RPMI8226 (cell line): Measurements from ENCODE around the gene RAB17.

ENCODE experiments used
- DNase-seq: peaks from one replicate; pipeline ENCODE4 v3.0.0-alpha.2; 2015

The RAB17 gene

DNA sequence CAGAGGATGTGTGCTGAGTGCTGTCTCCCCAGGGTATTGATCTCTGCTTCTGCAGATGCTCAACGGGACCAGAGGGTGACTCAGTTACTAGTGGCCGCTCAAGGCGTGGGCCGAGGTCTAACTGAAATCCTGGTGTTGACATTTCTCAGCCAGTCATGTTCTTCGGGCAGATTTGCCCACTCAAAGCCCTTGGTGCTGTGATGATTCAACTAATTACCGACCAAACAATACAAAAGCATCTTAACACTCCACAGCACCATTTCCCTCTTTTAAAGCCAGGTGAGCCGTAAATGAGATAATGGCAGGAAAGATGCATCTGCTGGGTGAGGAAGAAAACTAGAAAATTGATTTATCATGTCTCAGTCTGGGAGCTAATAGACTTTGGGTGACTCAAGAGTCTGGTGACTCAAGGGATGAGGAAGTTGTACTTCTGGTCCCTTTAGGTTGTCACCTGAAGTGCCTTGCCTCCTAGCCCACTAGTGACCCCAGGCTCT is 56.8 kb downstream of the RAB17 start:
- DNase-seq = no peak

DNA sequence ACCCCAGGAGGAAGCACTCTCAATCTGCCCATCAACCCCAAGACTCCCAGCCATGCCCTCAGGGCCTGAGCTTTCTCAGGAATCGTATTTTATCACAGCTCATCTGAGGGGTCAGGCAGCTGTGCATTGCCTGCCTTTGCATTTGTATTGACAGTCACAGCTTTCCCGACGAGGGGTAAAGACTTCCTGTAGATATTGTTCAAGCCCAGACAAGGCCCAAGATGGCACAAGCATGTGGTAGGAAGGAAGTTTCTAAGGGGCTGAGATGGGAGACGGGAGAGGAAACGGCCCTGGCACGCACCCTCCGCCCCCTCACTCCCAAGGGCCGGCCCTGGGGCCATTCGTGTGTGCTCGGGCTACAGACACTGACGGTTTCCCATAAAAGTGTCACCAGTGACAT is 58.4 kb downstream of the RAB17 start:
- DNase-seq = no peak

DNA sequence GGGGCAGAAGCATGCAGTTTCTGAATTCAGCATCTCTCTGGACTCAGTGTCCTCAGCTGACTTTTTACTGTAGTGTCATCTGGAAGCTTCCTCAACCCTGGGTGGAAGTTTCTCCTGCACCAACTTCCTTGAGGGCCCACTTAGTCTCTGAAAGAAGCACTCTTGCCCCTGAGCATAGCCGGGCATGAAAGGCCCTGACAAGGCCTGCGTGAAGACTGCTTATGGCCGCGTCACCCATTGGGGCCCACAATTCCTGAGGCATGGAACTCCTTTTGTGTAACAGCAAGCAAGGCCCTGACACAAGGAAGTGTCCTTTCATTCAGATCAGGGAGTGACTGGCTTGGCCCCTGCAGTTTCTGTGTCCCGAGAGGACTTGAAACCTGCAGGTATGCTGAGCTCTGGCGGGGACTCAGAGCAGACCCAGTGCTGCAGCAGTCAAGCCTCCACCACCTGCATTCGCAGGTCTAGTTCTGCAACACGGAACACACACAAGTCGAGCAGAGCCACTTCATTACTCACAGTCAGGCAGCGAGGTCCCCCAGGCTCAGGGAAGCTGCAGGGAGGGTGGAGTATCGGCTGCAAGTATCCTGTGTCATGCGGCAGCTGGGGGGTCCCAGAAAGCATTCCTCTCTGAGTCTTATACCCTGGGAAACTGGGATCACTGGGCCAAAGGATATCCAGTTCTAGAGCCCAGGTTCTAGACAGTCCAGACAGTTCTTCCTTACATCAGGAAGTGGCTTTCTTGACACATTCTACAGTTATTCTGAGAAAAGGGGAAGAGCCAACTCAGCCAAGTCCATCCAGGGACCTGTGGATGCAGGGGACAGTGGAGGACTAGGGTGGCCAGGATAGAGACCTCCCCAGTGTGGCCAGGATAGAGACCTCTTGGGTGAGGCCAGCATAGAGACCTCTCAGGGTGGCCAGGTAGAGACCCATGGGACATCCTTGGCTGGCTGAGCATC is 59.8 kb downstream of the RAB17 start:
- DNase-seq = no peak

DNA sequence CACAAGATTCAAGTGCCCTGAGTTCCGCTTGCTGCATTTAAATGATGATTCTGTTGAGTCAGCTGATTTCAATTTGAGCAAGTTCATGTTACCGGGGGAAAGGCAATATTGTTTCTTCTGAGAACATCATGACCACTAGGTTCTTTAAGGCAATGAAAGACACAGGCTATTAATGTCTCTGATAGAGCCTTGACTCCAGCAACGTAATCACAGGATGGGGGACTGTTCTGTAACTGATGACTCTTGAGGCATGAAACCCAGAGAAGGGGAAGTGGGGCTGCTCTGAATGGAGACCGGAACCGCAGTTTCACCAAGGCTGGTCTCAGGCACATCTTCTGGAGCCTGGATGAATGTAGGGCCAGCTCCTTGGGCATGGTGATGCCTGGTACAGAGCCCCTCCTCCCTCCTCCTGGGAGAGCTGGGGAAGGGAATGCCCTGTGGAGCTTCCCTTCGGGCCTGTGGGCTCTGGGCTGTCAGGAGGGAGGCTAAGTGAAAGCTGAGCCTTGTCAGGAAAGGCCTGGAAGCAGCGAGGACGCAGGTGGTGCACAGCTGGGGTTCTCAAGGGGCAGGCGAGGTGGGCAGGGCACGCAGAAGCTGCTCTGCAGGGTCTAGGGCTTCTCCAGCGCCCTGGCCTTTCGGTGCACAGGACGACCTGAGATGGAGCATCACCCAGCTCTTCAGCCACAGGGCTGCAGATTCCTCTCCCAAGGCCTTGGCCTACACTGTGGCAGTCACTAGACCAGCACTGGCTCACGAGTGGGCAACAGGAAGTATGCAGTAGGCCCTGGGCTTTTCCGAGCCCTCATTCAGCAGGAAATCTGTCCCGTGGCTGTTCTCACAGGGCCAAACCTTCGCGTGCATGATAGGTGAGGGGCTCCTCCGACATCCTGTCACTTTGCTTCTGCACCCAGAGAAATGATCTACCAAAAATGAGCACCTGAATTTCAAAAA is 60.8 kb downstream of the RAB17 start:
- peak; percentile 7 for DNase-seq

DNA sequence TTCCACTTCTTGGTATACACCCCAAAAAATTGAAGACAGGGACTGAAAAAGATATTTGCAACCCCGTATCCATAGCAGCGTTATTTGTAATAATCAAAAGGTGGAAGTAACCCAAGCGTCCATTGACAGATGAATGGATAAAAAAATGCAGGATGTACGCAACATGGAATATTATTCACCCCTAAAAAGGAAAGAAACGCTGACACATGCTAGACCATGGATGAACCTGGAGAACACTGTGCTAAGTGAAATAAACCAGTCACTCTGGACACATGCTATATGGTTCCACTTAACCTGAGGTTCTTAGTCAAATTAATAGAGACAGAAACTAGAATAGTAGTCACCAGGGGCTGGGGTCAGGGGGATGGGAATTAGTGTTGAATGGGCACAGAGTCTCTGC is 62.8 kb downstream of the RAB17 start:
- DNase-seq = no peak

DNA sequence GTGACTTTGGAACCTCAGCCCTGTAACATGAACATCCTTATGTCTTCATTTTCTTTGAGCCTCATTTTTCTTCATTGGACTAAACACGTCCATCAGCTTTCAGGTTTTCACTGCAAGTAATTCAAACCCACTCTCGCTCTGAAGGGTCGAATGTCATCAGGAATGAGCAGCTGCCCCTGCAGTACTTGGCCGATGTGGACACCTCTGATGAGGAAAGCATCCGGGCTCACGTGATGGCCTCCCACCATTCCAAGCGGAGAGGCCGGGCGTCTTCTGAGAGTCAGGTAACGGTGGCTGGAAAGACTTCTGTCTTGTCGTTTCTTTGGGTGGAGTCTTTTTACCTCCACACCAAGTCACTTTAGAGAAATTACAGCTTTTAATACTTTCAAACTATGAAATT is 63.3 kb downstream of the RAB17 start:
- DNase-seq = no peak

DNA sequence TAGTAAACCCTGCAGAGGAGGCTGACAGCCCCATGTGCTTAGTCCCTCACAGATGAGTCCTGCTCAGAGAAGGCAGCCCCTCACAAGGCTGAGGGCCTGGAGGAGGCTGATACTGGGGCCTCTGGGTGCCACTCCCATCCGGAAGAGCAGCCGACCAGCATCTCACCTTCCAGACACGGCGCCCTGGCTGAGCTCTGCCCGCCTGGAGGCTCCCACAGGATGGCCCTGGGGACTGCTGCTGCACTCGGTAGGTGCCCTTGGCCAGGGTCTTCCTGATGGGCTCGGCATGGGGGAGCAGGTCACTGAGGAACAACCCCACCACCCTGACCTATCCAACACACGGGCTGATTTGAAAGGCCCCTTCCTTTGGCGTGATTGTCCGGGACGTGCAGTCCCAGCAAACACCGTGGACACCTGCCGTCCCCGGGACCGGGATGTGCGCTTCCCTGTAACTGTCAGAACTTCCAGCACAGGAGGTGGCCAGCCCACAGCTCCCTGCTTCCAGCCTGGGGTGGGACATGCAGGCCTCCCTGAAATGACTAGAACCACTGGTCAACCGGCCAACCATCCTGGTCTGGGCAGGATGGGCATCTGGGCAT is 64.9 kb downstream of the RAB17 start:
- DNase-seq = no peak

DNA sequence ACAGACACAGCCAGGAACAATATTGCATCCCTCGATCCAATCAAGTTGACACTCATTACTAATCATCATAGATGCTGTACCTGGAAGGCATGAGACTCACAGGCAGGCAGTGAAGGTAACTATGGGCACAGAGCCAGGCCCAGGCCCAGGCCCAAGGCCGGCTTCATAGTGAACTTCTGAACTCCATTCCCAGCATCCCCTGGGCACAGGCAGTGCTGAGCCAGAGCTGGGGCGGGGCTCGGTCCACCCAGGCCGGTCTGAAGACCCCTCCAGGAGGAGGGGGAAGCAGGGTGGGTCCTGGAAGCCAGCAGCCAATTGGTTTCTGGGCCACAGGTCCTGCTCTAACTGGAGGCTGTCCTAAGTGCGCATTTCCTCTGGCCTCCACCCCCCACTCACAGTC is 65.9 kb downstream of the RAB17 start:
- DNase-seq = no peak
